MM.1S (cell line): ENCODE data around the gene NLRP8.

Experiments used
- DNase-seq: peaks from one replicate; pipeline ENCODE4 v3.0.0-alpha.2; 2015
- H2AFZ ChIP-seq: fragments of 300-600 bp; sonication (generic); 2 replicates; pipeline ENCODE4 v1.6.0; 2016; ENCODE audit warnings: antibody characterized with exemption, low read length
- H3F3A ChIP-seq: fragments of 300-600 bp; sonication (generic); 2 replicates; pipeline ENCODE4 v1.6.1; 2016; ENCODE audit warnings: mild to moderate bottlenecking, antibody characterized with exemption, low read length, moderate library complexity, mixed read lengths; ENCODE audit not compliant: insufficient read depth
- H3K27ac ChIP-seq: fragments of 300-600 bp; sonication (generic); 2 replicates; pipeline ENCODE4 v1.5.1; 2016; ENCODE audit warnings: mild to moderate bottlenecking, low read length
- H3K27me3 ChIP-seq: fragments of 300-600 bp; sonication (generic); replicated peaks from 2 replicates; pipeline ENCODE4 v1.6.0; 2016; ENCODE audit warnings: low read length; ENCODE audit not compliant: insufficient read depth
- H3K36me3 ChIP-seq: fragments of 300-600 bp; sonication (generic); replicated peaks from 2 replicates; pipeline ENCODE4 v1.6.1; 2016; ENCODE audit warnings: mild to moderate bottlenecking, low read length, mixed read lengths; ENCODE audit not compliant: insufficient read depth
- H3K4me1 ChIP-seq: fragments of 300-600 bp; sonication (generic); 2 replicates; pipeline ENCODE4 v1.6.1; 2016; ENCODE audit warnings: low read length, mixed read lengths
- H3K4me2 ChIP-seq: fragments of 300-600 bp; sonication (generic); 2 replicates; pipeline ENCODE4 v1.6.0; 2016; ENCODE audit warnings: low read depth, low read length
- H3K4me3 ChIP-seq: fragments of 300-600 bp; sonication (generic); 2 replicates; pipeline ENCODE4 v1.5.1; 2016; ENCODE audit warnings: low read length, mixed read lengths
- H3K79me2 ChIP-seq: fragments of 300-600 bp; sonication (generic); 2 replicates; pipeline ENCODE4 v1.6.1; 2016; ENCODE audit warnings: mixed run types, low read length, mixed read lengths
- H3K9ac ChIP-seq: fragments of 300-600 bp; sonication (generic); 2 replicates; pipeline ENCODE4 v1.6.1; 2016; ENCODE audit warnings: low read length, mixed read lengths
- H3K9me2 ChIP-seq: fragments of 300-600 bp; sonication (generic); replicated peaks from 2 replicates; pipeline ENCODE4 v1.6.1; 2016; ENCODE audit warnings: mild to moderate bottlenecking, low read length, mixed read lengths; ENCODE audit not compliant: insufficient read depth
- H3K9me3 ChIP-seq: fragments of 300-600 bp; sonication (generic); replicated peaks from 2 replicates; pipeline ENCODE4 v1.6.1; 2016; ENCODE audit warnings: mild to moderate bottlenecking, low read length, mixed read lengths; ENCODE audit not compliant: insufficient read depth
- H4K20me1 ChIP-seq: fragments of 300-600 bp; sonication (generic); 2 replicates; pipeline ENCODE4 v1.6.1; 2016; ENCODE audit warnings: mild to moderate bottlenecking, low read length, moderate library complexity, mixed read lengths; ENCODE audit not compliant: insufficient read depth
- CTCF ChIP-seq: fragments of 300-600 bp; sonication (generic); IDR thresholded peaks from 2 replicates; pipeline ENCODE4 v1.5.1; 2016; ENCODE audit warnings: antibody characterized with exemption, low read length, mixed read lengths
- EZH2 ChIP-seq: fragments of 300-600 bp; sonication (generic); optimal IDR thresholded peaks from 2 replicates; pipeline ENCODE3; 2017; ENCODE audit warnings: low read depth, mild to moderate bottlenecking, antibody characterized with exemption, low read length, mixed read lengths
- EZH2phosphoT487 ChIP-seq: fragments of 300-600 bp; sonication (generic); IDR thresholded peaks from 2 replicates; pipeline ENCODE4 v1.6.1; 2018; ENCODE audit warnings: antibody characterized with exemption, low read length

NLRP8 gene

GRCh38 chr19:55959996-55960675 is 12.5 kb downstream of the NLRP8 start:
- H3K27ac ChIP-seq, result no peak overlapping the region
- H3K4me2 ChIP-seq, result no peak overlapping the region
- DNase-seq, result no peak
- TF ChIP-seq EZH2 (no peak), EZH2phosphoT487 (no peak), CTCF (no peak)
- H3K27me3 ChIP-seq, result 0 out of 2 replicates have a peak, but pooled peaks cover 3% of the 10 kb centered on the region
- H3F3A ChIP-seq, result no peaks in the 10 kb centered on the region
- H3K36me3 ChIP-seq, result no peaks in the 10 kb centered on the region
- H3K4me3 ChIP-seq, result no peak overlapping the region
- no peaks in the 10 kb centered on the region for H3K4me1 ChIP-seq
- H2AFZ ChIP-seq, result no peak overlapping the region
- no peak overlapping the region for H3K9ac ChIP-seq
- no peaks in the 10 kb centered on the region for H4K20me1 ChIP-seq
- H3K9me2 ChIP-seq, result no peaks in the 10 kb centered on the region
- H3K9me3 ChIP-seq, result no peaks in the 10 kb centered on the region
- no peaks in the 10 kb centered on the region for H3K79me2 ChIP-seq

GRCh38 chr19:55962186-55962585 is 14.6 kb downstream of the NLRP8 start:
- 0 out of 2 replicates have a peak, but pooled peaks cover 4% of the 10 kb centered on the region for H3K27me3 ChIP-seq
- H3F3A ChIP-seq, result no peaks in the 10 kb centered on the region
- H3K79me2 ChIP-seq, result no peaks in the 10 kb centered on the region
- no peaks in the 10 kb centered on the region for H3K9me3 ChIP-seq
- H2AFZ ChIP-seq, result no peak overlapping the region
- H3K4me2 ChIP-seq, result no peak overlapping the region
- H3K4me1 ChIP-seq, result no peaks in the 10 kb centered on the region
- H4K20me1 ChIP-seq, result no peaks in the 10 kb centered on the region
- H3K36me3 ChIP-seq, result no peaks in the 10 kb centered on the region
- DNase-seq, result no peak
- no peak overlapping the region for H3K9ac ChIP-seq
- no peak for TF ChIP-seq EZH2phosphoT487
- TF ChIP-seq EZH2, result no peak
- no peak for TF ChIP-seq CTCF
- H3K27ac ChIP-seq, result no peak overlapping the region
- H3K9me2 ChIP-seq, result no peaks in the 10 kb centered on the region
- no peak overlapping the region for H3K4me3 ChIP-seq

- Histone ChIP-seq H3K9ac (no peak overlapping the region), H3K27ac (no peak overlapping the region), H3K9me3 (no peaks in the 10 kb centered on the region), H4K20me1 (no peaks in the 10 kb centered on the region), H3K4me3 (no peak overlapping the region), H3K27me3 (no peaks in the 10 kb centered on the region), H2AFZ (no peak overlapping the region), H3K9me2 (no peaks in the 10 kb centered on the region), H3K4me1 (no peaks in the 10 kb centered on the region), H3F3A (no peaks in the 10 kb centered on the region), H3K4me2 (no peak overlapping the region), H3K36me3 (no peaks in the 10 kb centered on the region), H3K79me2 (no peaks in the 10 kb centered on the region)
- no peak for TF ChIP-seq EZH2phosphoT487
- TF ChIP-seq CTCF, result no peak
- TF ChIP-seq EZH2, result no peak
- no peak for DNase-seq
These were observed 26.4 kb downstream of the NLRP8 start for GRCh38 chr19:55973982-55974381.
